OCI-LY1 (cell line): Measurements from ENCODE around the gene TMEM131.

Source experiments
- H2AFZ ChIP-seq: fragments of 200-600 bp; sonication (generic), shearing (Covaris generic); 2 replicates; pipeline ENCODE4 v1.6.0; 2014; ENCODE audit warnings: antibody characterized with exemption, mild to moderate bottlenecking, low read length
- H3F3A ChIP-seq: fragments of 200-600 bp; sonication (generic), shearing (Covaris generic); 2 replicates; pipeline ENCODE4 v1.6.0; 2014; ENCODE audit warnings: mild to moderate bottlenecking, antibody characterized with exemption, low read length, moderate library complexity; ENCODE audit not compliant: insufficient read depth
- H3K27ac ChIP-seq: fragments of 200-600 bp; sonication (generic); 2 replicates; pipeline ENCODE4 v1.5.1; 2014; ENCODE audit warnings: low read length, mixed run types, mild to moderate bottlenecking, low read depth; ENCODE audit not compliant: poor library complexity, severe bottlenecking
- H3K27me3 ChIP-seq: fragments of 200-600 bp; sonication (generic); 2 replicates; pipeline ENCODE4 v1.6.0; 2014; ENCODE audit warnings: antibody characterized with exemption, mild to moderate bottlenecking, low read length, moderate library complexity; ENCODE audit not compliant: insufficient read depth
- H3K36me3 ChIP-seq: fragments of 200-600 bp; sonication (generic); 2 replicates; pipeline ENCODE4 v1.6.1; 2014; ENCODE audit warnings: mild to moderate bottlenecking, antibody characterized with exemption, low read length, moderate library complexity, mixed read lengths; ENCODE audit not compliant: insufficient read depth
- H3K4me1 ChIP-seq: fragments of 200-600 bp; sonication (generic); 2 replicates; pipeline ENCODE4 v1.5.1; 2014; ENCODE audit warnings: mild to moderate bottlenecking, low read length, moderate library complexity; ENCODE audit not compliant: insufficient read depth, severe bottlenecking
- H3K4me2 ChIP-seq: fragments of 200-600 bp; sonication (generic), shearing (Covaris generic); 2 replicates; pipeline ENCODE4 v1.6.1; 2014; ENCODE audit warnings: low read length
- H3K4me3 ChIP-seq: fragments of 200-600 bp; sonication (generic); 2 replicates; pipeline ENCODE4 v1.5.1; 2014; ENCODE audit warnings: low read length, low read depth, mild to moderate bottlenecking, mixed read lengths; ENCODE audit not compliant: poor library complexity, severe bottlenecking
- H3K79me2 ChIP-seq: fragments of 200-600 bp; shearing (Covaris generic); 2 replicates; pipeline ENCODE4 v1.6.1; 2016; ENCODE audit warnings: mixed run types, low read length, mixed read lengths; ENCODE audit not compliant: insufficient read depth
- H3K9ac ChIP-seq: fragments of 200-600 bp; sonication (generic), shearing (Covaris generic); 2 replicates; pipeline ENCODE4 v1.6.1; 2014; ENCODE audit warnings: mild to moderate bottlenecking, low read length, mixed read lengths
- H3K9me2 ChIP-seq: fragments of 200-600 bp; sonication (generic), shearing (Covaris generic); 2 replicates; pipeline ENCODE4 v1.6.1; 2014; ENCODE audit warnings: low read depth, mild to moderate bottlenecking, low read length, mixed read lengths
- H3K9me3 ChIP-seq: fragments of 200-600 bp; shearing (Covaris generic); 2 replicates; pipeline ENCODE4 v1.6.1; 2014; ENCODE audit warnings: low read length, mixed read lengths
- H4K20me1 ChIP-seq: fragments of 200-600 bp; sonication (generic), shearing (Covaris generic); 2 replicates; pipeline ENCODE4 v1.6.0; 2016; ENCODE audit warnings: mild to moderate bottlenecking, low read length; ENCODE audit not compliant: insufficient read depth
- CTCF ChIP-seq: fragments of 200-600 bp; sonication (generic), shearing (Covaris generic); IDR thresholded peaks from 2 replicates; pipeline ENCODE4 v1.5.1; 2017; ENCODE audit warnings: mild to moderate bottlenecking, antibody characterized with exemption, low read length, moderate library complexity, mixed read lengths
- EZH2 ChIP-seq: fragments of 200-600 bp; sonication (generic), shearing (Covaris generic); IDR thresholded peaks from 2 replicates; pipeline ENCODE4 v1.8.0; 2017; ENCODE audit warnings: borderline replicate concordance, mixed run types, mild to moderate bottlenecking, antibody characterized with exemption, low read length, moderate library complexity, mixed read lengths

Gene TMEM131

GRCh38 chr2:97734061-97735051 lies 261.4 kb downstream of the TMEM131 start:
- no peaks in the 10 kb centered on the region for H3F3A ChIP-seq
- no peaks in the 10 kb centered on the region for H3K4me1 ChIP-seq
- no peak overlapping the region for H3K4me3 ChIP-seq
- no peak overlapping the region for H3K27ac ChIP-seq
- no peak overlapping the region for H3K4me2 ChIP-seq
- H3K36me3 ChIP-seq, result no peaks in the 10 kb centered on the region
- no peaks in the 10 kb centered on the region for H3K27me3 ChIP-seq
- no peaks in the 10 kb centered on the region for H4K20me1 ChIP-seq
- TF ChIP-seq CTCF, result no peak
- TF ChIP-seq EZH2, result no peak
- H2AFZ ChIP-seq, result no peak overlapping the region
- no peak overlapping the region for H3K9ac ChIP-seq
- H3K9me3 ChIP-seq, result 0 out of 2 replicates have a peak, but pooled peaks cover 2% of the 10 kb centered on the region
- no peaks in the 10 kb centered on the region for H3K79me2 ChIP-seq
- H3K9me2 ChIP-seq, result no peaks in the 10 kb centered on the region

DNA sequence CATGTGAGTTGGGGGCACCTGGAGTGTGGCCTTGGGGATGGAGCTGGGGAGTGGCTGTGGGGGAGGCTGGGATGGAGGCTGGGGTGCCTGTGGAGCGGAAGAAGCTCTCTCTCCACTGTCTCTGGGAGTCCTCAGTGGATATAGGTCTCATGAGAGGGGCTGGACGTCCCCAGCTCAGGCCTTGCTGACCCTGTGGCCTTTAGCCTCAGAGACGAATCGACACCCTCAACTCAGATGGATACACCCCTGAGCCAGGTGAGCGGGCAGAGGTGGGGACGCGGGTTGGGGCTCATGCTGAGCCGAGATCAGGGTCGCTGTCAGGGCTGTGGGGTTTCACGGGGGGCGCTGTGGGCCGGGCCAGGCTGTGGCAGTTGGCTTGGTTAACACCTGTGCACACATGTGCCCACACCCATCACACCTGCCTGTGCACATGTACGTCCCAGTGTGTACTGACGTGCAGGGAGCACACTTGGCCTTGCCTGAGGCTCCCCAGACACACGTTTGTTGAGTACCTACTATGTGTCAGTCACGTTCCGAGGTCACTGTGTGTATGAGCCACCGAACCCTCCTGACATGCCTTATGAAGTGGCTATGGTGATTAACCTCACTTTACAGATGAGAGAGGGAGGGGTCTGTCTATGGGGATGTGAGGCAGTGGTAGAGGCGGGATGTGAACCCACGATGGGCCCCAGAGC lies 262.3 kb downstream of the TMEM131 start:
- H3K36me3 ChIP-seq, result no peaks in the 10 kb centered on the region
- H3K9me2 ChIP-seq, result no peaks in the 10 kb centered on the region
- H3K27me3 ChIP-seq, result no peaks in the 10 kb centered on the region
- no peaks in the 10 kb centered on the region for H3K79me2 ChIP-seq
- 0 out of 2 replicates have a peak, but pooled peaks cover 2% of the 10 kb centered on the region for H3K9me3 ChIP-seq
- H3K27ac ChIP-seq, result no peak overlapping the region
- no peak overlapping the region for H3K4me3 ChIP-seq
- no peak overlapping the region for H2AFZ ChIP-seq
- no peaks in the 10 kb centered on the region for H4K20me1 ChIP-seq
- no peak for TF ChIP-seq CTCF
- no peak for TF ChIP-seq EZH2
- H3K9ac ChIP-seq, result no peak overlapping the region
- H3K4me2 ChIP-seq, result no peak overlapping the region
- no peaks in the 10 kb centered on the region for H3K4me1 ChIP-seq
- no peaks in the 10 kb centered on the region for H3F3A ChIP-seq

DNA sequence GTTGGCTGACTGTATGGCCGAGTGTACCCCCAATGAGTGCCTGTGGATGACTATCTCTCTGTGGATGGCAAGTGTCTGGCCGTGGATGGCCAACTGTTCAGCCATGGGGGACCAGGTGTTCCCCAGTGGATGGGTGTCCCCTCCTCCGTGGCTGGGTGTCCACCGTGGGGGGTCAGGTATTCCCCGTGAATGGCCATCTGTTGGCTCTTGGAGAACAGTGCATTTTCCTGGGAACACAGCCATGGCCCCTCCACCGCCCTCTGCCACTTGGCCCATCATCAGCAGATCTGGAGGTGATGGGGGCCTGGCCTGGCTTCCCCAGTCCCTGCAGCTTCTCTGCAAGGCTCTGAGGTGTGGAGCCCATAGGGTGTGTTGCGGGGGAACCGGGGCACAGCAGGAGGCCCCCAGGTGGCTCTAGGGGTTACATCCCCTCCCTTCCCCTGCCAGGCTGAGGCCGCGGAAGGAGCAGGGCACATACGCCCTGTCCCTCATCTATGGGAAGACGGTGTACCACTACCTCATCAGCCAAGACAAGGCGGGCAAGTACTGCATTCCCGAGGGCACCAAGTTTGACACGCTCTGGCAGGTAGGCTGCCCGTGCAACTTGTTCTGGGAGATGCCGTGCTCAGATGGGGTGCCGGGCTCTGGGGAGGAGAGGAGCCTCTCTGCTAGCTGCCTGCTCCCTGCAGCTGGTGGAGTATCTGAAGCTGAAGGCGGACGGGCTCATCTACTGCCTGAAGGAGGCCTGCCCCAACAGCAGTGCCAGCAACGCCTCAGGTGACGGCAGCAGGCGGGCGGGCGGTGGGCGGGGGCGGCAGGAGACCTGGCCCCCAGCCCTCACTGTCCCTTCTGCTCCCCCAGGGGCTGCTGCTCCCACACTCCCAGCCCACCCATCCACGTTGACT lies 263.1 kb downstream of the TMEM131 start:
- no peak for TF ChIP-seq CTCF
- no peak for TF ChIP-seq EZH2
- no peaks in the 10 kb centered on the region for H4K20me1 ChIP-seq
- H3K27me3 ChIP-seq, result no peaks in the 10 kb centered on the region
- H3K27ac ChIP-seq, result no peak overlapping the region
- no peak overlapping the region for H3K4me3 ChIP-seq
- no peak overlapping the region for H2AFZ ChIP-seq
- H3K36me3 ChIP-seq, result no peaks in the 10 kb centered on the region
- no peaks in the 10 kb centered on the region for H3K79me2 ChIP-seq
- no peaks in the 10 kb centered on the region for H3K4me1 ChIP-seq
- no peaks in the 10 kb centered on the region for H3K9me2 ChIP-seq
- 0 out of 2 replicates have a peak, but pooled peaks cover 2% of the 10 kb centered on the region for H3K9me3 ChIP-seq
- H3K4me2 ChIP-seq, result no peak overlapping the region
- no peak overlapping the region for H3K9ac ChIP-seq
- no peaks in the 10 kb centered on the region for H3F3A ChIP-seq
